Nucleus accumbens (tissue), 56 donors: ENCODE data around the gene MRPS17.
A peak's percentile ranks its signal among the peaks of the same experiment; 100 is the strongest.
"Not testable (repeated sequence)": the region's sequence is repeated elsewhere in the genome, so short reads cannot be mapped to it uniquely, and the experiment has no call there.

Experiments used
- DNase-seq, 56 donors: peaks; one replicate each; lab custom pipeline; 2025; lab: John Stamatoyannopoulos, UW

MRPS17 gene

DNA sequence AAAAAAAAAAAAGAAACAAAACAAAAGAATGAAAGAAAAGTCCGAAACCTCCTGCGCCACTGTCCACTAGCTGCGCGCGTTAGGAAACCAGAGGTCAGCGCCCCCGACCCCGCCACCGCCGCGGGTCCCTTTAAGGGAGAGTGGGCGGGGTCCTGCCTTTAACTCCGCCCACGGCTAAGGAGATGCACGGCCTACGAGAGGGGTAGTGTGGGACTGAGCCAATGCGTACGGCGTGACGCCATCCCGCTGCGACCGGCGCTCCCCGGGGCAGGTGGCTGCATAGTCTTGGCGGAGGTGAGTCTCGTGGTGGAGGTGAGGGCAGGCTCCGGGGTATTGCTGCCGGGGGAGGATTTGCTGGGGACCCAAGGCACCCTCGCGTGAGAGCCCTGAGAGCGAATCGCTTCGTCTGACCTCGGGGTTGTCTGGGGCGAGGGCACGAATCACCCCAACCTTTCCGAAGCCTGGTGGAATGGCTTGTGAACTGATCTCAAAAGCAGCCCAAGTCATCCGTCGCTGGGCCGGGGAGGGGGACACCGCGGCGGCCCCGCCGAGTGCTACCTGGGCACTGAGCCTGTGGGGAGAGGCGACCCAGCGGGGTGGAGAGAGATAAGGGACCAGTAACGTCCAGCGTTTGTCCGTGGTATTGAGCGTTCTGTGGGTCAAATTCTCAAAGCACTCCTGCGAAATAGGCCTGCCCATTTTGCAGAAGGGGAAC, at the start of gene MRPS17:
MRPS17 (plus strand) TSS at position 241 of the 715 bp plus-strand sequence. CDS start 1,319 bp downstream, outside the sequence.
- DNase-seq = peak; percentile 50 to 96 (median 85)

DNA sequence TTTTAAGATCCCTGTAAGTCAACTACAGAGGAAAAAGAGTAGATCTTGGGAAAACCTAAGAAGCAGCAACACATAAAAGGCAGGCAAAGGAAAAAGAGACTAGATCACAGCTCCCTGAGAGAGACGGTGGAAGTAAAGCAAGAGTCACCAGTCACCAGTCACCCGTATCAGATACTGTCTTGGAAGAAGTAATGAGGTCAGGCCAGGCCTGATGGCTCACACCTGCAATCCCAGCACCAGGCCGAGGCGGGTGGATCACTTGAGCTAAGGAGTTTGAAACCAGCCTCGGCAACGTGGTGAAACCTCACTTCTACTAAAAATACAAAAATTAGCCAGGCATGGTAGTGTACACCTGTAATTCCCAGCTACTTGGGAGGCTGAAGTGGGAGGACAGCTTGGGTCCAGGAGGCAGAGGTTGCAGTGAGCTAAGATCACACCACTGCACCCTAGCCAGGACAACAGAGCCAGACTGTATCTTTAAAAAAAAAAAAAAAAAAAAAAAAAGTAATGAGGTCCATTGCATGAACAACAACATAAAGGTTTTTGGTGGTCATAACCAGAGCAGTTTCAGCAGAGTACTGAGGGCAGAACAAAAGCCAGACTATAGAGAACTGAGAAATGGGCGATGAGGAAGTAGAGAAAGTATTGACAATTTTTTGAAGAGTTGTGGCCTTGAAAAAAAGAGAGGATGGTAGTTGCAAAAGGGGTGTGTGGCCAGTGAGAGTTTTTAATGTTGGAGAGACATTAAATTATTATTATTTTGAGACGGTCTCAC, 47.5 kb upstream of the MRPS17 start:
- DNase-seq = no peak

DNA sequence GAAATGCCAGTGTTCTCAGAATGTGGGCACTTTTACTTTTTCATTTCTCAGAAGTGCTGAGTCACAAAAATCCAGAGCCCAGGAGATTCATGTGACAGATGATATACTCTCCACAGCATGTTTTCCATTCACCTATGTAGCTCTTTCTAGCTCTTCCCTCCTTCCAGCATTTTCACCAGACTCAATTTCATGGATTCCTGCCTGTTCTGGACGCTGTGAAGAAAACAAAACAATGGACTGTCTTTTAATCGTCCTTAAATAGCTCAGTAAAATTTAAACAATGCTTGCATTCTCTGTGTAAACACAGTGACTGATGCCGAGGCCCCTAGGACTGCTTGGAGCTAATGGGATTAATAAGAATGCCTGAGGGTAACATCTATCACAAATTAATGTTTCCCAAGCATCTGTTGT, 38.9 kb upstream of the MRPS17 start:
- DNase-seq = peak in 4 of 56 donors; percentile 2 to 13 (median 6)

DNA sequence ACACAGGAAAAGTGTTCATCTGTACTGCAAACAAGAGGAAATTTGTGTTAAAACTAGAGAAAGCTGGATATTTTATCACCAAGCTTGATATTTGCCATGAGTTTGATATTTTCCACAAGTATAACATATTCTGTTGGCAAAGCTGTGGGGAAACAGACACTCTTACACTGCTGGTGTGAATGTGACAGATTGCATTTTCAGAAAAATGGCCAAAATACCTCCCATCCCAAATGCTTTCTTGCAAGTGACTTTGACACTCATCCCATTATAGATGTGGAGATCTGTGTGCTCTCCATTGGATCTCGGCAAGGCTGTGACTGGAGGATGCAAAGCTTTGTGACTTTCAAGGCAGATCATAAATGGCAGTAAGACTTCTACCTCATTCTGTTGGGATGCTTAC, 33.9 kb upstream of the MRPS17 start:
- no peak for DNase-seq

DNA sequence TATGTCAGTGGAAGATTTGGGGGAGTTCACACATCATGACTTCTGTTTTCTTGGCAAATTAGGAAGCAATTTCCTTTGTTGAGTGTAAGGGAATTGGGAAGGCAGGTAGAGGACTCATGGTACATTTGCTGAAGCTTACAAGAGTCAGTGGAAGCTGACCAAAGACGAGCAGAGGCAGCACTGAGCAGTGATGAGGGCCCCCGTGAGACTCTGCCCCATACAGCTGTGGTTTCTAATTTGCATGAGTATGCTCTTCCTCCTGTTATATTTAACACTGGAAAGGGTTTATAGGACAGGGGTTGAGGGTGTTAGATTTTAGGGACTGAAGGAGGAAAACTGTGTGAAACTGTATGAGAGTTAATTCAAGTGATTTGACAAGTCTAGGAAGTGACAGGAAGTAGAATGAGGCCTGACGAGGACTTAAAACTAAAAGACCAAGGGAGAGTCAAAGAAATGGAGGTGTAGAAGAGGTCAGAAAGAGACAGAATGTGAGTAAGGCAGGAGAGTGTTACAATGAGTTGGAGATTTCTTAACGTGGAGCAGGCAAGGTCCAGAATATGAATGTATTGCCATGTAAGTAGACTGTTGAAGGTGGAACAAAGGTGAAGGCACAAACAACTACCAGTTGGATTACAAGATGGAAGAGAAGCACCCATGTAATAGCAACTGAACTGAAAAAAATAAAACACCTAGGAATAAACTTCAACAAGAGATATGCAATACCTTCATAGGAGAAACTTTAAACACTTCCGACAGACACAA, 23.5 kb upstream of the MRPS17 start:
- no peak for DNase-seq

DNA sequence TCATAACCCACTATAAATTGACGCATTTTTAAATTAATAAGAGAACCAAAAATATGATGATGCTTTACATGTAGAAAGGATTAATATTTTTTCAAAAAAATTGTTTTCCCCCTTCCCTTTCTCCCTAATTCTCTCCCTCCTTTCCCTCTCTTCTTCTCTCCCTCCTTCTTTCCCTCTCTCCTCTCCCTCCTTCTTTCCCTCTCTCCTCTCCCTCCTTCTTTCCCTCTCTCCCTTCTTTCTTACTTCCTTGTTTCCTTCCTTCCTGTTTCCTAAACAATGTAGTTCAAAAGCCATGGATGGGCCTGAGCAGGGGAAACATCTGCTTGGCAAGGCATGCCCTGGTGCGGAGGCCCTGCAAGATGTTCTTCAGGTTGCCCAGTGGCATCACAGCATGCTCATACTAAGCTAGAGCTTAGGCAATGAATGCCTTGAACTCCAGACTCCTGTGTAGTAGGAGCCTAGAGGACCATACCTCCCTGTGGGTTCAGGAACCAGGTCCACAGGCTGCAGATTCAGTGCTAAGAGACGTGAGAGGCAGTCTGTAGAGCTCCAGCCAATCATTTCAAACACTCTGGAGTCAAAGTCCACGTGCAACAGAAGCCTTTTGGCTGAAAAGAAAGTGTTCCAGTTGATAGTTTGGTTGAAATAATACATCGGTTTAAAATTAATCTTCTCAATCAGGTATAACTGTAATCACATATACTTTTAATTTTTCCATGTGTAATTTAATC, 20.1 kb upstream of the MRPS17 start:
- no peak for DNase-seq

DNA sequence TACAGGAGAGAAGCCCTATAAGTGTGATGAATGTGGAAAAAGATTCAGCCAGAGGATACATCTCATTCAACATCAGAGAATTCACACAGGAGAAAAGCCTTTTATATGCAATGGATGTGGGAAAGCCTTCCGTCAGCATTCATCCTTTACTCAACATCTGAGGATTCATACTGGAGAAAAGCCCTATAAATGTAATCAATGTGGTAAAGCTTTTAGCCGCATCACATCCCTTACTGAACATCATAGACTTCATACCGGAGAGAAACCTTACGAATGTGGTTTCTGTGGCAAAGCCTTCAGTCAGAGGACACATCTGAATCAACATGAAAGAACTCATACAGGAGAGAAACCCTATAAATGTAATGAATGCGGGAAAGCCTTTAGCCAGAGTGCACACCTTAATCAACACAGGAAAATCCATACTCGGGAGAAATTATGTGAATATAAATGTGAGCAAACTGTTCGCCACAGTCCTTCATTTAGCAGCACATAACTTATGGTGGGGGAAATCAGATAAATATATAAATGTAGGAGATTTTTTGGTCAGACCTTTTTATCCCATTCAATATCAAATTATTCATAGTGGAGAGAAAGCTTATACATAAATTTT, 12.1 kb upstream of the MRPS17 start:
- DNase-seq = no peak

DNA sequence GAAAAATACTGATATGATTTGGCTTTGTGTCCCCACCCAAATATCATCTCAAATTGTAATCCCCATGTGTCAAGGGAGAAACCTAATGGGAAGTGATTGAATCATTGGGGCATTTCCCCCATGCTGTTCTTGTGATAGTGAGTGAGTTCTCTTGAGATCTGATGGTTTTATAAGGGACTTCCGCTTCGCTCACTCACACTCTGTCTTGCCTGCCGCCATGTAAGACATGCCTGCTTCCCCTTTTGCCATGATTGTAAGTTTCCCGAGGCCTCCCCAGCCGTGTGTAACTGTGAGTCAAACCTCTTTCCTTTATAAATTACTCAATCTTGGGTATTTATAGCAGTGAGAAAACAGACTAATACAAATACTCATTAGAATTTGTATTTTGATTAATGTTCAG, 5.1 kb upstream of the MRPS17 start:
- DNase-seq = no peak

DNA sequence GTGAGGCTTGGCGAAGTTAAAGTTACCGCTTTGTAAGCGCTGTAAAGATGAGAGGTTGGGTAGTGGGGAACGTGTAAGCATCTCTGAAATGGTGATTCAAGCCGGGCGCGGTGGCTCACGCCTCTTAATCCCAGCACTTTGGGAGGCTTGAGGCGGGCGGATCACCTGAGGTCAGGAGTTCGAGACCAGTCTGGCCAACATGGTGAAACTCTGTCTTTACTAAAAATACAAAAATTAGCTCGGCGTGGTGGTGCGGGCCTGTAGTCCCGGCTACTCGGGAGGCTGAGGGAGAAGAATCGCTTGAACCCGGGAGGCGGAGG, 635 bp downstream of the MRPS17 start:
- DNase-seq = not testable (repeated sequence)

DNA sequence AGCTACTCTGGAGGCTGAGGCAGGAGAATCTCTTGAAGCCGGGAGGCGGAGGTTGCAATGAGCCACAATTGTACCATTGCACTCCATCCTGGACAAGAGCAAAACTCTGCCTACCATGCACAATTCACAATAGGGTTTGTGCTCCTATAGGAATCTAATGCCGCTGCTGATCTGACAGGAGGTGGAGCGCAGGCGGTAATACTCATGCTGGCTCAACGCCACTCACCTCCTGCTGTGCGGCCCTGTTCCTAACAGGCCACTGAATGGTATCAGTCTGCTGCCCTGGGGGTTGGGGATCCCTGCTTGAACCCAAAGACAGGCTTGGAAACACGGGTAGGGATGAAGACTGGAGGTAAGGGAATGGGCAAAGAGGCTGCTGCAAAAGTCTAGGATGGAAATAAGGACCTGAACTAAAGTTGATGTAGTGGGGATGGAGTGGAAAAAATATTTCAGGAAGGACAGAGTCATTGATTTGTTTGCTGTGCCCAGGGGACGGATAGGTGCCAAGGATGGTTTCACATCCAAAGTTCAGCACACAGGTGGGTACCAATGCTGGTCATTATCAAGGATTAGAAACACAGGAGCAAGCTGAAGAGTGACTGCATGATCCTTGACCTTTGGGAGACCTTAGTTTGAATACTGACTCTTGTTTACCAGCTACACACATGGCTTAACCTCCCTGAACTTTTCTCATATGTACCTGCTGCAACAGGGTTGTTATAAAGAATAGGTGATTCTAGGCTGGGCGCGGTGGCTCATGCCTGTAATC, 2.2 kb downstream of the MRPS17 start:
- DNase-seq = no peak

DNA sequence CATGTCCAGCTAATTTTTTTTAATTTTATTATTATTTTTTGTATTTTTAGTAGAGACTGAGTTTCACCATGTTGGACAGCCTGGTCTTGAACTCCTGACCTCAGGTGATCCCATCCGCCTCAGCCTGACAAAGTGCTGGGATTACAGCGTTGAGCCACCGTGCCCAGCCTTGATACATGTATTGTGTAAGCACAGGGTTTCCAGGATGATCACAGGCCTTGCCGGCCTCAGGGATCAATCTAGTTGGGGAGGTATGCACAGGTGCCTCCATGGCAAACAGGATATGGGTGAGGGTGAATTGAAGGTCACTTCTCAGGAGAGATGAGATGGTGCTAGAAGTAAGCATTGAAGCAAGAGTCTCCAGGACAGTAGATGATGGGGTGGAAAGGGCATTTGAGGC, 5.5 kb downstream of the MRPS17 start:
- DNase-seq = no peak

DNA sequence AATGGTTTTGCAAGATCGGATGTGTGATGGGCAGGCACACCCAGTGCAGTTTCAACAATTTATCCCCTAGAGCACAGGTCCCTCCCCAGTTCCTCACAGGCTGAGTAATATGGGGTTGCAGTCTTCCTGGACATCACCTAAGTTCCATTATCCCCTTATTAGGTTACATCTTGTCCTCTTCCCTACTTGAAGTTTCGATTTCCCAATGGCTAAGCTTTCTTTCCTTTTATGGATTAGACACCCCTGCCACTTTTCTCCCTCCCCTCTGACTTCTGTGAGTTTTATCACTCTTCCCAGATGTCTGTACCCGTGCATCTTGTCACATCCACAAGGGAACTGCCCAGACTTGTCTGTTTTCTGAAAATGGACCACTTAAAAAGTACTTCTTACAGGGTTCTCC, 10.3 kb downstream of the MRPS17 start:
- DNase-seq = no peak

DNA sequence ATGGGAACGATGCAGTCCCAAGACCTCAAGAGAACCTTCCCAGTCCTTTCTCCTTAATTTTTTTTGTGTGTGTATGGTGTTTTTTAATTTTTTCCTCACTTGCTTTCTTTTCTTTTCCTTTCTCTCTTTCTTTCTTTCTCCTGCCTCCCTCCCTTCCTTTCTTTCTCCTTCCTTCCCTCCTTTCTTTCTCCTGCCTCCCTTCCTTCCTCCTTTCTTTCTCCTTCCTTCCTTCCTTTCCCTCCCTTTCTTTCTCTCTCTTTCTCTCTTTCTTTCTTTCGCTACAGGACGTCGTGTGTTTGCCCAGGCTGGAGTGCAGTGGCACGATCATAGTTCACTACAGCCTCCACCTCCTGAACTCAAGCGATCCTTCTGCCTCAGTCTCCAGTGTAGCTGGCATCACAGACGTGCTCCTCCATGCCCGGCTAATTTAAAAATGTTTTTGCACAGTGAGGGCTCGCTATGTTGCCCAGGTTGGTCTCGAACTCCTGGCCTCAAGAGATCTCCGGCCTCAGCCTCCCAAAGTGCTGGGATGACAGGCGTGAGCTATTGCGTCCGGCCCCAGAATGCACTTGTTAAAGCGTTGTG, 12.0 kb downstream of the MRPS17 start:
- DNase-seq = peak in 1 of 56 donors; percentile 34

DNA sequence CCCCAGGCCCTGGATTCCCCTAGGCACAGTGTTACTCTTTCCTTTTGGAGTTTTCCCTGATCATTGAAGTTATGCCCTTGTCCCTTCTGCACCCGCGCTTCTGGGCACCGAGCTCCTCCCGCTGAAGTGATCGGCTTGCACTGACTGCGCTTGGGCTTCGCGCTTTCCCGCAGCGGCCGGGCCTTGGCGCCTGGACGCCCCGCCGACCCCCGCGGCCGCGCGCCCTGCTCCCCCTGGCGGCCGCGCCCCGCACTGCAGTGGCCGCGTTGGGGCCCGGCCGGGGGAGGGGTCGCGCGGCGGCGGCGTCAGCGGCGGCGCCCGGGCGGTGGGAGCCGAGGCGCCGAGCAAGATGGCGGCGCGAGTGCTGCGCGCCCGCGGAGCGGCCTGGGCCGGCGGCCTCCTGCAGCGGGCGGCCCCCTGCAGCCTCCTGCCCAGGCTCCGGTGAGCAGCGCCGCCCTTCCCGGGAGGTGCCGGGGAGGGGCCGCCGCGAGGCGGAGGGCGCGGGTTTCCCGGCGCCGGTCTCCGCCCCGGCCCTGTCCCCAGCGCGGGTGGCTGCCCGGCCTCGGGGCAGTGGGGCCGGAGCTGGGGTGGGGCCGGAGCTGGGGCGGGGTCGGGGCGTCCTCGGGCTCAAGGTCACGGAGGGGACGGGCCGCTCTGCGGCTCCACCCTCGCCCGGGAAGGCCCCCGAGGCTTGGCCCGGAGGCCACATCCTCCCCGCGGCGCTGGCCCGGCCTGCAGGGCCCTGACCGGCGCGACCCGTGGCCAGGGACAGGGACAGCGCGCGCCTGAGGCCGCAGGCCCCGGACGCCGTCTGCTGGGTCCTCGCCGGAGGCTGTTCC, 12.8 kb downstream of the MRPS17 start, which contains the start of gene NIPSNAP2:
NIPSNAP2 (plus strand) TSS at position 325 of the 839 bp plus-strand sequence; CDS start at position 350, 25 bp downstream.
- peak in 52 of 56 donors; percentile 15 to 83 (median 52) for DNase-seq

DNA sequence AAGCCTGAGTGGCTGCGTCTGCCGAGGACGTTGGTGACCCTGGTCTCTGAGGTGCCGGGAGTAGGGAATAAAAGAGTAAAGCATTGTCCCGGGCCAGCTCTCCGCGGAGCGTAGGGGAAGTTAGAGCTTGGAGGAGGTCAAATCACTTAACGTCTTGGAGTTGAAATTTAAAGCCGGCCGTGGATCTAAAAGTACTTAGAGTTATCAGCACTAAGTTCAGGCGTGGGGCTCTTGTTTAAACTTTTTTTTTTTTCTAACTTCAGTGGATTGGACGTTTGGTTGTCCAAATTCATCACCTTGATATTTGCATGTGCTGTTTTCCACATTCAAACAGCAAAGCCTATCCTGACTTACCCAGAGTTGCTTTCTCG, 13.4 kb downstream of the MRPS17 start:
- peak in 1 of 56 donors; percentile 55 for DNase-seq

DNA sequence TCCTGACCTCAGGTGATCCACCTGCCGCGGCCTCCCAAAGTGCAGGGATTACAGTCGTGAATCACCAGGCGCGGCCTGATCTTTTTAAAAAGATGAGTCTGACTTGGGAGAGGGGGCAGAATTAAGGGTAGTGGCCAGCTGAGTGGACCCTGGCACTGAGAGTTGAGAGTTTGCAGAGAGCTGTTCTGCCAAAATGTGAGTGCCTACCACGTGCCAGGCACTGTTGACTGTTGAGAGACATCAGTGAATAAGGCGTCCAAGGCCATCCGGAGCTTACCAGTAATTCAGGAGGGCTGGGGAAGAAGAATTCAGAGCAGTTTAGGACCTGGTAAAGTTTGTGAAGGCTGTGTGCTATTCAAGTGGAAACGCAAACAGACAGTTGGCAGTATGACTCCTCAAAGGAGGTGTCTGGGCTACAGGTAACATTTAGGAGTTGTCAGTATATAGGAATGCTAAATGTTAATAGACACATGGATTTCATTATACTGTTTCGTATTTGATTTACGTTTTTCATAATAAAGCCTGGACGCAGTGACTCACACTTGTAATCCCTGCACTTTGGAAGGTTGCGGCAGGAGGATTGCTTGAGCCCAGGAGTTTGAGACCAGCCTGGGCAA, 14.2 kb downstream of the MRPS17 start:
- DNase-seq = peak in 17 of 56 donors; percentile 4 to 38 (median 16)

DNA sequence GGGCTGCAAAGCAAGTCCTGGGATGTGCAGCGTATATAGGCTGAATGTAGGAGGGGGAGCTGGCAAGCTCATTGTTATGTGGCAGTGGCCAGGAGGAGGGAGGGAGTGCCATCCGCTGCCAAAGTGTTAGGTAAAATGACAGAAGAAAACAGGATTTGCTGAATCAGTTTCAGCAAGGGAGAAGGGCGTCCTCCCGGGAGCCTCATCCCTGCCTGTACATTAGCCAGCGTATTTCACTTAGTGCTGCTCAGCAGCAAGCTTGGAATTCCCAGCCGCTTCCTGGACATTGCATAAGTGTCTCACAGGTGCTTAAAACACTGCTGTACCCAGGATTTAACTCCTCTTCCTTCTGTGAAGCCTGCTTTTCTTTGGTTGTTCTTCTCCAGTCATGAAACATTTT, 15.2 kb downstream of the MRPS17 start:
- no peak for DNase-seq

DNA sequence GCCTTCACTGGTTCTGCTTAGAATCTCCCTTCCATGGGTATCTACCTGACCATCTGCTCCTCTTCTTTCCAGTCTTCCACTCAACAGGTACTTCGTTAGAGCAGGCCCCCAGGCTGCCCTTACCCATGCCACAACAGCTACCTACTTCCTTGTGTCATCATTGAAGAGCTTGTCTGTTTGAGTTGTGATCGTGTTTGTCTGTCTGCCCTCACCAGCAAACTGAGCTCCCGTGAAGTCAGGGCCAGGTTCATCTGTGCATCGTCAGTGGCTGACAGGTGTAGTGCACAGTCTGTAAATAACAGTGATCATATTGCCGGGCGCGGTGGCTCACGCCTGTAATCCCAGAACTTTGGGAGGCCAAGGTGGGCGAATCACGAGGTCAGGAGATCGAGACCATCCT, 17.7 kb downstream of the MRPS17 start:
- DNase-seq = no peak
